Spleen (tissue), 7 donors: ENCODE data around the gene PIK3C2B.

Experiments used
- CTCF ChIP-seq, 11 experiments: fragments of 200-600 bp in 7 of 11; fragments of 450-650 bp in 4 of 11; sonication (generic) in 4 of 11; IDR thresholded peaks in 8 of 11; conservative IDR thresholded peaks in 3 of 11; 1 replicate in 7 of 11; 2 replicates in 4 of 11; pipeline versions ENCODE4 v1.4.0 to v1.8.0; 2016 to 2021; ENCODE audit warnings: antibody characterized with exemption in 11 of 11, inconsistent platforms in 4 of 11, mild to moderate bottlenecking in 1 of 11
- POLR2AphosphoS5 ChIP-seq, 3 donors: sonication (generic); formaldehyde crosslinking; IDR thresholded peaks; one replicate each; pipeline ENCODE4 v1.5.1; 2017; ENCODE audit warnings: antibody characterized with exemption in 3 of 3
- donor health status: DM: no; HTN: no; CAD: no; lungs with moderate emphysema.
- donor health status: DM: no; HTN: no; CAD: no.
- donor health status: DM: no; HTN: no; CAD: no.

- no peak for TF ChIP-seq CTCF (IDR thresholded peaks at IDR 0.05 in 8 of 11, conservative IDR thresholded peaks at IDR 0.05 in 3 of 11)
- TF ChIP-seq POLR2AphosphoS5 (IDR thresholded peaks at IDR 0.05), result no peak
Measured at GRCh38 chr1:204524986-204525385, 30.4 kb upstream of the PIK3C2B start.
